ENCODE data around the gene KCNV2.

DNA sequence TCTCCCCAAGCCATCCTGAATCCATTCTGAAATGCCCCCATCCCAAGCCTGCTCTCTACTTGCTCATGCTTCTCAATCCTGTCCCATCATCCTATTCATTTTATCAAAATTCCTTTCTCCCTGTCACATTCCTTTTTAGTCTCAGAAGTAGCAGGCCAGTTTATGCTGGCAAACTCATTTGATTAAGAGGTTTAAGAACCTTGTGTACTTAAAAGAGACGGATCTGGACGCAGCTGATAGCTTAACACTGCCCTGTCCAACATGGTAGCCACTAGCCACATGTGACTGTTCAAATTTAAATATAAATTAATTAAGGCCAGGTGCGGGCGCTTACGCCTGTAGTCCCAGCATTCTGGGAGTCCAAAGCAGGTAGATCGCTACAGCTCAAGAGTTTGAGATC lies 5.6 kb upstream of the KCNV2 start:
- TF ChIP-seq, protein P1, sequence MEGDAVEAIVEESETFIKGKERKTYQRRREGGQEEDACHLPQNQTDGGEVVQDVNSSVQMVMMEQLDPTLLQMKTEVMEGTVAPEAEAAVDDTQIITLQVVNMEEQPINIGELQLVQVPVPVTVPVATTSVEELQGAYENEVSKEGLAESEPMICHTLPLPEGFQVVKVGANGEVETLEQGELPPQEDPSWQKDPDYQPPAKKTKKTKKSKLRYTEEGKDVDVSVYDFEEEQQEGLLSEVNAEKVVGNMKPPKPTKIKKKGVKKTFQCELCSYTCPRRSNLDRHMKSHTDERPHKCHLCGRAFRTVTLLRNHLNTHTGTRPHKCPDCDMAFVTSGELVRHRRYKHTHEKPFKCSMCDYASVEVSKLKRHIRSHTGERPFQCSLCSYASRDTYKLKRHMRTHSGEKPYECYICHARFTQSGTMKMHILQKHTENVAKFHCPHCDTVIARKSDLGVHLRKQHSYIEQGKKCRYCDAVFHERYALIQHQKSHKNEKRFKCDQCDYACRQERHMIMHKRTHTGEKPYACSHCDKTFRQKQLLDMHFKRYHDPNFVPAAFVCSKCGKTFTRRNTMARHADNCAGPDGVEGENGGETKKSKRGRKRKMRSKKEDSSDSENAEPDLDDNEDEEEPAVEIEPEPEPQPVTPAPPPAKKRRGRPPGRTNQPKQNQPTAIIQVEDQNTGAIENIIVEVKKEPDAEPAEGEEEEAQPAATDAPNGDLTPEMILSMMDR (IDR thresholded peaks at IDR 0.05 in 8 of 11, conservative IDR thresholded peaks at IDR 0.05 in 3 of 11) = no peak
- no peak for TF ChIP-seq POLR2A (IDR thresholded peaks at IDR 0.05)
